GM18499 (cell line): Measurements from ENCODE around the gene MAPK12.
"Not testable (repeated sequence)": the region's sequence is repeated elsewhere in the genome, so short reads cannot be mapped to it uniquely, and the experiment has no call there.

Source experiments
- ATAC-seq: cut with Tn5 transposase; IDR thresholded peaks from one replicate; pipeline ENCODE4 v1.9.1; 2021; ENCODE audit warnings: moderate number of reproducible peaks; ENCODE audit not compliant: insufficient read depth, unreplicated experiment

Gene MAPK12

GRCh38 chr22:50218153-50218995 lies 43.1 kb downstream of the MAPK12 start:
- ATAC-seq = no peak

GRCh38 chr22:50217543-50218152 lies 43.8 kb downstream of the MAPK12 start:
- no peak for ATAC-seq

- ATAC-seq = no peak
Measured at GRCh38 chr22:50216684-50217520, 44.6 kb downstream of the MAPK12 start.

- ATAC-seq = no peak
Measured at GRCh38 chr22:50216055-50216683, 45.3 kb downstream of the MAPK12 start.

- ATAC-seq = no peak
Measured at GRCh38 chr22:50215297-50216054, 46.0 kb downstream of the MAPK12 start.

GRCh38 chr22:50213263-50213662 lies 48.2 kb downstream of the MAPK12 start:
- ATAC-seq = no peak

- no peak for ATAC-seq
Measured at GRCh38 chr22:50211147-50211546, 50.3 kb downstream of the MAPK12 start.

GRCh38 chr22:50210378-50211139 lies 50.9 kb downstream of the MAPK12 start:
- no peak for ATAC-seq

GRCh38 chr22:50209893-50210292 lies 51.6 kb downstream of the MAPK12 start:
- no peak for ATAC-seq

GRCh38 chr22:50208939-50209892 lies 52.3 kb downstream of the MAPK12 start:
- no peak for ATAC-seq

- no peak for ATAC-seq
Measured at GRCh38 chr22:50208430-50208938, 53.0 kb downstream of the MAPK12 start.

- no peak for ATAC-seq
Measured at GRCh38 chr22:50207383-50208140, 53.9 kb downstream of the MAPK12 start.

- ATAC-seq = no peak
Measured at GRCh38 chr22:50206599-50206998, 54.9 kb downstream of the MAPK12 start.

- ATAC-seq = no peak
Measured at GRCh38 chr22:50205781-50206569, 55.5 kb downstream of the MAPK12 start.

- not testable (repeated sequence) for ATAC-seq
Measured at GRCh38 chr22:50204998-50205397, 56.5 kb downstream of the MAPK12 start.

GRCh38 chr22:50204571-50204970 lies 56.9 kb downstream of the MAPK12 start:
- no peak for ATAC-seq
